A549 (cell line): ENCODE data around the gene SOX6.

Experiments used
- EP300 ChIP-seq, 2 experiments: fragments of >200 bp; sonication (Bioruptor Twin); formaldehyde crosslinking; IDR thresholded peaks; 2 replicates in 1 of 2; 3 replicates in 1 of 2; pipeline ENCODE4 v1.6.1; 2016 to 2017
- POLR2A ChIP-seq: IDR thresholded peaks from 2 replicates; pipeline ENCODE4 v1.6.1; 2012; ENCODE audit warnings: mild to moderate bottlenecking, low read length
- RARB ChIP-seq: fragments of 250-450 bp; sonication (Bioruptor Pico); IDR thresholded peaks from 2 replicates; pipeline ENCODE4 v1.8.0; 2021; ENCODE audit warnings: mild to moderate bottlenecking, moderate library complexity

DNA sequence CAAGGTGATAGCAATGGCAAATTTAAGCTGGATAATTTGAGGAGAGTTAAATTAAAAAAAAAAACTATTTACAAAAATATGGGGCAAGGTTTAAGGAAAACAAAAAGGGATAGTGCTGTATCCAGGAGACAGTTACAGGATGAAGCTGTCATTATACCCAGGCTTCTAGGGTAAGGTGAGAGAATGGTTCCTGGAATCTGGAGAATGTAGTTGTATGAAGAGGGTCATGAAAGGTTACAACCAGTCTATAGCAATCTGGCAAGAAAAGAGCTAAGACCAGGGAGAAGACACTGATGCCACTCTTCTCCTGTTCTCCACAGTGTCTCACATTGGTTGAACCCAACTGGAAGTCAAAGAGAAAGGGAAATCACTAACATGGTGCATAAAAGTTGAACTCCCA, 144.9 kb downstream of the SOX6 start:
- no peak for TF ChIP-seq EP300 (IDR thresholded peaks at IDR 0.05)
- no peak for TF ChIP-seq POLR2A
- TF ChIP-seq RARB = no peak
